Iris pigment epithelial cell (primary cell): ENCODE measurements around the gene PPARD.

Experiments
- DNase-seq: peaks from one replicate; pipeline ENCODE4 v3.0.0-alpha.2; 2011; ENCODE audit warnings: low read depth

The PPARD gene

GRCh38 chr6:35354361-35355135 lies 12.2 kb downstream of the PPARD start:
- DNase-seq = peak; percentile 82

GRCh38 chr6:35356391-35356790 lies 14.0 kb downstream of the PPARD start:
- no peak for DNase-seq

- DNase-seq = no peak
Measured at GRCh38 chr6:35357677-35358076, 15.3 kb downstream of the PPARD start.

- DNase-seq = no peak
Measured at GRCh38 chr6:35358086-35358485, 15.7 kb downstream of the PPARD start.

- no peak for DNase-seq
Measured at GRCh38 chr6:35359346-35359743, 17.0 kb downstream of the PPARD start.

GRCh38 chr6:35359744-35360348 lies 17.5 kb downstream of the PPARD start:
- DNase-seq = peak; percentile 90

GRCh38 chr6:35360349-35361138 lies 18.2 kb downstream of the PPARD start:
- DNase-seq = peak; percentile 72

- DNase-seq = no peak
Measured at GRCh38 chr6:35362200-35362599, 19.8 kb downstream of the PPARD start.

- peak; percentile 92 for DNase-seq
Measured at GRCh38 chr6:35363293-35363750, 21.0 kb downstream of the PPARD start.

- peak; percentile 47 for DNase-seq
Measured at GRCh38 chr6:35365594-35366203, 23.3 kb downstream of the PPARD start.

GRCh38 chr6:35366204-35366596 lies 23.8 kb downstream of the PPARD start:
- no peak for DNase-seq

- DNase-seq = no peak
Measured at GRCh38 chr6:35367646-35368037, 25.3 kb downstream of the PPARD start.

GRCh38 chr6:35368038-35368887 lies 25.9 kb downstream of the PPARD start:
- DNase-seq = peak; percentile 28

- peak; percentile 91 for DNase-seq
Measured at GRCh38 chr6:35370124-35370741, 27.9 kb downstream of the PPARD start.

GRCh38 chr6:35370785-35371493 lies 28.6 kb downstream of the PPARD start:
- DNase-seq = peak; percentile 34

- DNase-seq = no peak
Measured at GRCh38 chr6:35371494-35372262, 29.3 kb downstream of the PPARD start.

- DNase-seq = no peak
Measured at GRCh38 chr6:35372633-35373032, 30.3 kb downstream of the PPARD start.

- no peak for DNase-seq
Measured at GRCh38 chr6:35376281-35376680, 33.9 kb downstream of the PPARD start.

- DNase-seq = peak; percentile 57
Measured at GRCh38 chr6:35377002-35377401, 34.6 kb downstream of the PPARD start.

- DNase-seq = no peak
Measured at GRCh38 chr6:35378261-35378660, 35.9 kb downstream of the PPARD start.
